Kidney (tissue), 14 donors: ENCODE data around the gene DCST1. TPM values are rescaled to one million over a fixed set of nuclear protein-coding genes. Genes with fewer than 3 reads are reported as not detected.
A peak's percentile ranks its signal among the peaks of the same experiment; 100 is the strongest.

Source experiments
- DNase-seq, 5 donors: peaks; one replicate each; pipeline ENCODE4 v3.0.0-alpha.2; 2013 to 2020
- FAIRE-seq: peaks from 2 replicates; lab custom pipeline; 2012; peaks lifted over from hg19 to GRCh38; lab: Jason Lieb, UNC
- H3K27ac ChIP-seq, 2 donors: one replicate each; pipeline ENCODE4 v1.7.0; 2013; ENCODE audit warnings: low read depth in 2 of 2, low read length in 2 of 2, inconsistent platforms in 1 of 2
- H3K27me3 ChIP-seq: one replicate; pipeline ENCODE4 v1.7.1; 2013; ENCODE audit warnings: low read length, inconsistent platforms; ENCODE audit not compliant: control insufficient read depth, insufficient read depth
- H3K36me3 ChIP-seq, 3 donors: one replicate each; pipeline versions ENCODE4 v1.7.0 to v1.7.1; 2013; ENCODE audit warnings: low read length in 3 of 3, control low read depth in 1 of 3, inconsistent platforms in 1 of 3; ENCODE audit not compliant: insufficient read depth in 3 of 3, control insufficient read depth in 2 of 3
- H3K4me1 ChIP-seq, 3 donors: one replicate each; pipeline versions ENCODE4 v1.7.0 to v1.7.1; 2013; ENCODE audit warnings: low read length in 3 of 3, inconsistent platforms in 1 of 3, low read depth in 1 of 3; ENCODE audit not compliant: control insufficient read depth in 2 of 3, insufficient read depth in 2 of 3
- H3K4me3 ChIP-seq, 3 donors: one replicate each; pipeline versions ENCODE4 v1.7.0 to v1.8.1; 2013; ENCODE audit warnings: low read length in 3 of 3, control low read depth in 1 of 3, inconsistent platforms in 1 of 3
- H3K9ac ChIP-seq, 3 donors: one replicate each; pipeline versions ENCODE4 v1.7.0 to v1.7.1; 2013; ENCODE audit warnings: low read length in 3 of 3, control low read depth in 1 of 3, inconsistent platforms in 1 of 3
- H3K9me3 ChIP-seq, 3 donors: one replicate each; pipeline versions ENCODE4 v1.7.0 to v1.7.1; 2013; ENCODE audit warnings: low read length in 3 of 3, control low read depth in 1 of 3, inconsistent platforms in 1 of 3; ENCODE audit not compliant: control insufficient read depth in 2 of 3, insufficient read depth in 1 of 3
- intact Hi-C: fragments of 100-400 bp; cut with DNase I; formaldehyde crosslinking; loops from one replicate; pipeline ENCODE4 v1.11.1; 2022
- polyA plus RNA-seq: library from polyadenylated mRNA; stranded (reverse); fragments of 350-450 nt; fragmentation: Illumina TruSeq; extraction: RNeasy Lipid Tissue Mini Kit (QIAGEN cat#74804); gene quantifications from one replicate; pipeline ENCODE4 v1.2.3, GENCODE V29; 2014; ENCODE audit warnings: low read depth, low replicate concordance; ENCODE audit not compliant: insufficient read depth
- total RNA-seq: library from RNA; stranded (reverse); fragmentation: NEBNext Ultra II Directional; extraction: Animal tissue kit (Norgen Biotek cat#: 25700); gene quantifications from one replicate; pipeline ENCODE4 v1.2.1, GENCODE V29; 2021
- TF ChIP-seq, protein P1 (sequence below): IDR thresholded peaks from 3 replicates; pipeline ENCODE4 v1.5.1; 2012; ENCODE audit warnings: mild to moderate bottlenecking, moderate library complexity, borderline replicate concordance; ENCODE audit not compliant: insufficient read depth; ENCODE audit errors: extremely low read depth
- donor health status: control.
- donor health status: control.
- donor health status: control.
- donor health status: control.
- donor health status: control.
- donor health status: DM: yes; HTN: yes; CAD: no.
- donor health status: Normal renal cell carcinoma (clear cell type).

DCST1 gene
- total and polyA plus RNA-seq, 2 donors from 2014 or later = not detected

DNA sequence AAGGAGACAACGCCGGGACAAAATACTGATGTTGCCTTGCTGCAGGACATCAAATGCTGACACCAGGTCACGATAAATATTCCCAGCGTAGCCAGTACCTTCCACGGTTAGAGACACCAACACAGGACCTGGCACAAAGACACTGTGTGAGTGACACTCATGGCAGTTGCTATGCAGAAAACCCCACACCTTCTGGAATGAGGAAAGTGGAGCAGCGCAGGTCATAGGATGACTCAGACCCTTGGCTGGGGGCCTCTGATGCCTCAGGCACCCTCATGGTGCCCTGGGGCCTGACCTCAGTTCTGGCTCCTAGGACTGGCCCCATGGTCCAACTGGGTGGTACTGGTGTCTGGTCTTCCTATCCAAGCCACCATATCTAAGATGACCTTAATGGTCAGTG lies 7.0 kb upstream of the DCST1 start:
- no peak overlapping the region for H3K27ac ChIP-seq
- H3K4me3 ChIP-seq = no peak overlapping the region
- H3K9ac ChIP-seq = no peak overlapping the region
- no peaks in the 10 kb centered on the region for H3K4me1 ChIP-seq
- peak in 1 of 5 donors; percentile 39 for DNase-seq
- H3K9me3 ChIP-seq = no peaks in the 10 kb centered on the region
- no peaks in the 10 kb centered on the region for H3K36me3 ChIP-seq
- TF ChIP-seq, protein P1, sequence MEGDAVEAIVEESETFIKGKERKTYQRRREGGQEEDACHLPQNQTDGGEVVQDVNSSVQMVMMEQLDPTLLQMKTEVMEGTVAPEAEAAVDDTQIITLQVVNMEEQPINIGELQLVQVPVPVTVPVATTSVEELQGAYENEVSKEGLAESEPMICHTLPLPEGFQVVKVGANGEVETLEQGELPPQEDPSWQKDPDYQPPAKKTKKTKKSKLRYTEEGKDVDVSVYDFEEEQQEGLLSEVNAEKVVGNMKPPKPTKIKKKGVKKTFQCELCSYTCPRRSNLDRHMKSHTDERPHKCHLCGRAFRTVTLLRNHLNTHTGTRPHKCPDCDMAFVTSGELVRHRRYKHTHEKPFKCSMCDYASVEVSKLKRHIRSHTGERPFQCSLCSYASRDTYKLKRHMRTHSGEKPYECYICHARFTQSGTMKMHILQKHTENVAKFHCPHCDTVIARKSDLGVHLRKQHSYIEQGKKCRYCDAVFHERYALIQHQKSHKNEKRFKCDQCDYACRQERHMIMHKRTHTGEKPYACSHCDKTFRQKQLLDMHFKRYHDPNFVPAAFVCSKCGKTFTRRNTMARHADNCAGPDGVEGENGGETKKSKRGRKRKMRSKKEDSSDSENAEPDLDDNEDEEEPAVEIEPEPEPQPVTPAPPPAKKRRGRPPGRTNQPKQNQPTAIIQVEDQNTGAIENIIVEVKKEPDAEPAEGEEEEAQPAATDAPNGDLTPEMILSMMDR = no peak
- intact Hi-C loops = no loop called here
- no peaks in the 10 kb centered on the region for H3K27me3 ChIP-seq
- no peak for FAIRE-seq

DNA sequence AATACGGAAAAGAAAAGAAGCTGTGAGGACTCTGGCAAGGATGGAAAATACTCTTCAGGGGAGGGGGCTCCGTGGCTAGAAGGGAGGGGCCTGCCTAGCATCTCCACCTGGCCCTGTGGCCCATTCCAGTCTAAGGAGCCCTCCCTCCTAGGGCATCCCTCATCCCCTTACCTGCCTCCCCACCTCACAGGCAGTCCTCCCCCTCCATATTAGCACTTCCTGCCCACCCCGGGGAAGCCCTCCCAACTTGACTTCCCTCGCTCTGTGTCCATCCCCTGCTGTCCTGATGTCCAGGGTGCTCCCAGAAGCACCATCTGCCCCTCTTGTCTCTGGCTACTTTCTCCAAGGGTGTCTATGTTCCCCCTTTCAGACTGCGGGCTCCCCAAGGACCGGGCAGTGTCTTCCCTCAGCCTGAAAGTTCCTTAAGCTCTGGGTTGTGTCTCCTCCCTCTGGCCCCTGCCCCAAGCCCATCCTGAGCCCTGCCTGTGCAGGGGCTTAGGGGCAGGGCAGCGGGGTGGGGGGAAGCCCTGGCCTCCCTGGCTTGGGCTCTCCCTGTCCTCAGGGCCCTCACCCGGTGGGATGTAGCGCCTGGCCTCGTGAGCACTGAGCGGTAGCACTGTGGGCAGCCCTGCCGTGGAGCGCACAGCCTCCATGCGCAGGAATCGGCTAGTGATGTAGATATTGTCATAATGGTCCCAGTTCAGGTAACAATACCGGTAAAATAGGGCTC lies 3.9 kb upstream of the DCST1 start:
- no peak for FAIRE-seq
- intact Hi-C loops = no loop called here

DNA sequence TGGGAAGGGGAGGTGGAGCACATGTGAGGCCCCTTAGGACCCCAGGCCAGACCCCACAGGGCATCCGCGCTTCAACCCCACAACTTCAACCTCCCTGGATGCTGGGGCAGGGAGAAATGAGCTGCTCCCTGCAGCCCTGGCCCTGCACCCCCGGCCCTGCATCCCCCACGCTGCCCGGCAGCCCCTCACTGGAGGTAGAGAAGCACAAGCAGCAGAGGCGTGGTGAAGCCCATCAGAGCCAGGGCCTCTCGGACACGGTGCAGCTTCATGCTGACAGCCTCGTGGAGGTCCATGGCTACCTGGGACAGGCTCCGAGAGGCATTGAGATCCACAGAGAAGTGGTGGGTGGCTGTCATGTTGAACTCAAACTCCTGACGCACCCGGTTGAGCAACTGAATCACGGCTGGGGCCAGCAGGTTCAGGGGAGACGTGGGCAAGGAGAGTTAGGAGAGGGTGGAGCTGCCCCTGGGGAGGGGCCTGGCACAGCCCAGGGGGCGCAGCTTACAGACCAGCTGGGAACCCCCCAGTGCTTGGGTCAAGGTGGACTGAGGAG lies 3.3 kb upstream of the DCST1 start:
- DNase-seq (peak in 1 of 5 donors; percentile 36), FAIRE-seq (no peak)
- H3K27me3 ChIP-seq = no peaks in the 10 kb centered on the region
- H3K9me3 ChIP-seq = no peaks in the 10 kb centered on the region
- intact Hi-C loops = no loop called here
- H3K27ac ChIP-seq = no peak overlapping the region
- no peak overlapping the region for H3K9ac ChIP-seq
- H3K4me3 ChIP-seq = no peak overlapping the region
- H3K4me1 ChIP-seq = no peaks in the 10 kb centered on the region
- TF ChIP-seq, protein P1 = no peak
- H3K36me3 ChIP-seq = no peaks in the 10 kb centered on the region

More for the DNA sequence above, 3.9 kb upstream of the DCST1 start:
- Histone ChIP-seq H3K4me3 (no peak overlapping the region), H3K27me3 (no peaks in the 10 kb centered on the region), H3K9me3 (no peaks in the 10 kb centered on the region), H3K9ac (no peak overlapping the region), H3K36me3 (no peaks in the 10 kb centered on the region), H3K27ac (no peak overlapping the region), H3K4me1 (no peaks in the 10 kb centered on the region)
- TF ChIP-seq, protein P1 = no peak
- peak in 1 of 5 donors; percentile 56 for DNase-seq
